DND-41 (cell line): ENCODE measurements around the gene CENPP.

Experiments
- CTCF ChIP-seq: IDR thresholded peaks from 2 replicates; pipeline ENCODE4 v1.5.1; 2012; ENCODE audit warnings: borderline replicate concordance, low read length, moderate library complexity, mild to moderate bottlenecking; ENCODE audit not compliant: poor library complexity, severe bottlenecking; ENCODE audit errors: extremely low read depth
- EZH2 ChIP-seq: IDR thresholded peaks from 3 replicates; pipeline ENCODE4 v1.6.1; 2012; ENCODE audit warnings: borderline replicate concordance, low read depth, mild to moderate bottlenecking, moderate library complexity, low read length, inconsistent platforms; ENCODE audit not compliant: severe bottlenecking

GRCh38 chr9:92595930-92596329 lies 270.2 kb downstream of the CENPP start:
- TF ChIP-seq EZH2 (no peak), CTCF (no peak)
